Astrocyte of the hippocampus (primary cell): ENCODE measurements around the gene ADAM15.
A peak's percentile ranks its signal among the peaks of the same experiment; 100 is the strongest.

Experiments
- DNase-seq: peaks from one replicate; pipeline ENCODE4 v3.0.0; 2011; ENCODE audit warnings: low read depth, low spot score

The ADAM15 gene

GRCh38 chr1:155032886-155033285, 18.2 kb upstream of the ADAM15 start:
- no peak for DNase-seq

GRCh38 chr1:155033524-155033923, 17.6 kb upstream of the ADAM15 start, which contains the start of the genes DCST1 and DCST2:
TSS of gene DCST1 (plus strand) at chr1:155033824. CDS start at chr1:155034037, 213 bp downstream.
TSS of gene DCST2 (minus strand) at chr1:155033781. CDS start at chr1:155033701, 80 bp downstream.
- DNase-seq = no peak

GRCh38 chr1:155034318-155035208, 16.6 kb upstream of the ADAM15 start:
- DNase-seq = no peak

- DNase-seq = no peak
Observed at GRCh38 chr1:155035936-155036335, 15.2 kb upstream of the ADAM15 start.

- no peak for DNase-seq
Observed at GRCh38 chr1:155037043-155037442, 14.1 kb upstream of the ADAM15 start.

GRCh38 chr1:155037851-155038441, 13.2 kb upstream of the ADAM15 start:
- no peak for DNase-seq

GRCh38 chr1:155038602-155039307, 12.4 kb upstream of the ADAM15 start:
- no peak for DNase-seq

- no peak for DNase-seq
Observed at GRCh38 chr1:155039308-155039669, 11.8 kb upstream of the ADAM15 start.

GRCh38 chr1:155040358-155041093, 10.6 kb upstream of the ADAM15 start:
- DNase-seq = no peak

GRCh38 chr1:155042789-155043188, 8.3 kb upstream of the ADAM15 start:
- DNase-seq = no peak

GRCh38 chr1:155043301-155043702, 7.8 kb upstream of the ADAM15 start:
- no peak for DNase-seq

- no peak for DNase-seq
Observed at GRCh38 chr1:155043793-155044192, 7.3 kb upstream of the ADAM15 start.

- DNase-seq = no peak
Observed at GRCh38 chr1:155044365-155044764, 6.8 kb upstream of the ADAM15 start.

- peak; percentile 81 for DNase-seq
Observed at GRCh38 chr1:155044812-155045657, 6.1 kb upstream of the ADAM15 start.

- no peak for DNase-seq
Observed at GRCh38 chr1:155048449-155049334, 2.4 kb upstream of the ADAM15 start.

- peak; percentile 78 for DNase-seq
Observed at GRCh38 chr1:155049651-155050559, 1.2 kb upstream of the ADAM15 start.

GRCh38 chr1:155051342-155051776, 243 bp downstream of the ADAM15 start:
- no peak for DNase-seq

- DNase-seq = peak; percentile 54
Observed at GRCh38 chr1:155051777-155052398, 772 bp downstream of the ADAM15 start.
